Adrenal gland (tissue), 12 donors: ENCODE results near the gene VAX1. TPM values are rescaled to one million over a fixed set of nuclear protein-coding genes. Genes with fewer than 3 reads are reported as not detected.
A peak's percentile ranks its signal among the peaks of the same experiment; 100 is the strongest.

Experiments
- DNase-seq, 7 donors: peaks; one replicate each; pipeline ENCODE4 v3.0.0-alpha.2; 2019 to 2020
- H3K27ac ChIP-seq, 5 donors: fragments of 200-600 bp; sonication (generic) in 4 of 5; 1 replicate in 3 of 5; 2 replicates in 2 of 5; pipeline versions ENCODE4 v1.5.1 to v1.8.0; 2016 to 2020; ENCODE audit warnings: mild to moderate bottlenecking in 1 of 5
- H3K27me3 ChIP-seq: fragments of 200-600 bp; 2 replicates; pipeline ENCODE4 v1.8.0; 2021
- H3K36me3 ChIP-seq, 2 donors: fragments of 200-600 bp; replicated peaks in 1 of 2; 1 replicate in 1 of 2; 2 replicates in 1 of 2; pipeline versions ENCODE4 v1.5.1 to v1.8.0; 2018 to 2022
- H3K4me1 ChIP-seq, 2 donors: fragments of 200-600 bp; replicated peaks in 1 of 2; 1 replicate in 1 of 2; 2 replicates in 1 of 2; pipeline versions ENCODE4 v1.5.1 to v1.8.0; 2018 to 2021
- H3K4me3 ChIP-seq, 4 donors: fragments of 200-600 bp; sonication (generic) in 3 of 4; one replicate each; pipeline ENCODE4 v1.5.1; 2016 to 2018
- H3K9me3 ChIP-seq, 3 donors: fragments of 200-600 bp; sonication (generic) in 1 of 3; replicated peaks in 1 of 3; 1 replicate in 2 of 3; 2 replicates in 1 of 3; pipeline versions ENCODE4 v1.5.1 to v1.8.0; 2016 to 2021
- CTCF ChIP-seq, 6 experiments: fragments of 450-650 bp in 4 of 6; fragments of 200-600 bp in 2 of 6; sonication (generic) in 1 of 6; IDR thresholded peaks; 1 replicate in 5 of 6; 2 replicates in 1 of 6; pipeline versions ENCODE4 v1.5.1 to v1.8.0; 2016 to 2021; ENCODE audit warnings: antibody characterized with exemption in 6 of 6, mild to moderate bottlenecking in 2 of 6, moderate library complexity in 1 of 6
- POLR2A ChIP-seq, 2 donors: fragments of 450-650 bp; IDR thresholded peaks; one replicate each; pipeline ENCODE4 v1.6.1; 2017; ENCODE audit warnings: antibody characterized with exemption in 2 of 2, mild to moderate bottlenecking in 2 of 2, moderate library complexity in 1 of 2
- WGBS, 4 donors: extraction: QIAGEN DNeasy Blood & Tissue Kit in 2 of 4; methylation state at CpG; one replicate each; pipeline versions ENCODE4 v1.1.5 to v1.1.7; 2013 to 2017; 5-methylcytosine and 5-hydroxymethylcytosine counted together
- intact Hi-C, 2 donors: fragments of 100-400 bp; cut with DNase I; formaldehyde crosslinking; loops; one replicate each; pipeline versions ENCODE4 v1.14.1 to v1.15.0; 2022 to 2023
- polyA plus RNA-seq, 3 donors: library from polyadenylated mRNA; stranded (reverse); fragments of 200-250 nt in 2 of 3; fragments of 350-450 nt in 1 of 3; fragmentation: Illumina TruSeq in 1 of 3; extraction: RNeasy Lipid Tissue Mini Kit (QIAGEN cat#74804) in 1 of 3; gene quantifications; one replicate each; pipeline ENCODE4 v1.2.3, GENCODE V29; 2013 to 2014
- total RNA-seq, 9 donors: library from RNA; depleted of rRNA in 4 of 9; stranded (reverse); fragments of >200 nt in 4 of 9; fragments of 120-200 nt in 1 of 9; fragmentation: NEBNext Ultra II Directional in 1 of 9; extraction: Animal tissue kit (Norgen Biotek cat#: 25700) in 1 of 9; gene quantifications; one replicate each; pipeline versions ENCODE4 v1.1.0 to v1.2.4, GENCODE V29; 2013 to 2023
- donor health status: healthy with polysubstance abuse.
- donor health status: Bipolar disorder and iron deficiency.
- donor health status: DM: yes; HTN: yes; CAD: no.
- donor health status: DM: no; HTN: no; CAD: no.
- donor health status: DM: no; HTN: no; CAD: no.
- donor health status: DM: yes; HTN: yes; CAD: no.

The VAX1 gene
- total and polyA plus RNA-seq, 12 donors, result not detected

GRCh38 chr10:117139581-117140524 is 1.8 kb upstream of the VAX1 start:
- Histone ChIP-seq H3K4me3 (no peak overlapping the region), H3K27me3 (peaks cover 87% of the 10 kb centered on the region), H3K4me1 (peaks cover 11% of the 10 kb centered on the region in 2 donors), H3K27ac (no peak overlapping the region), H3K36me3 (no peaks in the 10 kb centered on the region), H3K9me3 (no peaks in the 10 kb centered on the region)
- no peak for DNase-seq
- TF ChIP-seq CTCF (IDR thresholded peaks at IDR 0.05), result no peak
- intact Hi-C loops, result no loop called here
- 5 to 6% (median 5%) methylated on average over 43 to 70 of the region's 72 CpGs; no CpG with 5 or more reads in 1 of the 4 donors for WGBS, 4 donors

- no peaks in the 10 kb centered on the region for H3K9me3 ChIP-seq
- H3K27me3 ChIP-seq, result peaks cover 86% of the 10 kb centered on the region
- no peak overlapping the region for H3K4me3 ChIP-seq
- DNase-seq, result no peak
- no peaks in the 10 kb centered on the region for H3K36me3 ChIP-seq
- WGBS, 4 donors, result 5 to 7% (median 6%) methylated on average over 13 to 19 of the region's 19 CpGs
- no peak overlapping the region for H3K27ac ChIP-seq
- intact Hi-C loops, result no loop called here
- TF ChIP-seq CTCF (IDR thresholded peaks at IDR 0.05) (no peak), POLR2A (IDR thresholded peaks at IDR 0.05) (no peak)
- H3K4me1 ChIP-seq, result peaks cover 11 to 15% of the 10 kb centered on the region in 2 donors
These were observed 939 bp upstream of the VAX1 start for GRCh38 chr10:117138838-117139580.

- Histone ChIP-seq H3K27ac (no peak overlapping the region), H3K4me3 (peak overlapping the region in 2 of 4 donors; percentile 6 to 48), H3K4me1 (peaks cover 11 to 15% of the 10 kb centered on the region in 2 donors), H3K36me3 (no peaks in the 10 kb centered on the region), H3K27me3 (peaks cover 94% of the 10 kb centered on the region), H3K9me3 (no peaks in the 10 kb centered on the region)
- no peak for TF ChIP-seq POLR2A (IDR thresholded peaks at IDR 0.05)
- TF ChIP-seq CTCF (IDR thresholded peaks at IDR 0.05), result no peak
- intact Hi-C loops, result no loop called here
- no peak for DNase-seq
- WGBS, 4 donors, result 1 to 6% (median 2%) methylated on average over 8 to 98 of the region's 98 CpGs
These were observed 799 bp downstream of the VAX1 start for GRCh38 chr10:117137031-117137910.
